M059J (cell line): ENCODE results near the gene MGMT. TPM values are rescaled to one million over a fixed set of nuclear protein-coding genes. Genes with fewer than 3 reads are reported as not detected.

Experiments used
- DNase-seq: peaks from one replicate; pipeline ENCODE4 v3.0.0-alpha.2; 2012; ENCODE audit warnings: low read depth
- total RNA-seq: library from RNA; depleted of rRNA; stranded (reverse); fragments of >200 nt; shearing (Covaris generic); gene quantifications from 2 replicates; pipeline ENCODE4 v1.2.3, GENCODE V29; 2014

MGMT gene
- total RNA-seq, 1 experiment from 2014 or later, result not detected

DNA sequence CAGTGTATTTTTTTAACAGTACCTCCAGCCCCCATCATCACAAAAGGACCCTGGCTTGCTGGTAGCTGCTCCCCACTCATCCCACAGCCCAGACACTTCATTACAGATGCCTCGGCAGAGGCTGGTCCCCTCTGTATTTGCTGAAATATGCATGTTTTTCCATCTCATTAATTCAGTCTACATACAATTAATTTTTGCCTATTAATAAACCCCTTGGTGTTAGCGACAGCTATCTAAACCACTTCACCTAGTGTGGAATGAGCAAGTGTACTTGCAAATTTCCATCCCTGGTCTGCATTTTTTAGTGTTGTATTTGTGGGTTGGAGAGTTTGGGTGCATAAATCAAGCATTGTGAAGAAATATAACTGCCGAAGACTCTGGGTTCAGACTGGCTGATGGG, 216.9 kb downstream of the MGMT start:
- no peak for DNase-seq

DNA sequence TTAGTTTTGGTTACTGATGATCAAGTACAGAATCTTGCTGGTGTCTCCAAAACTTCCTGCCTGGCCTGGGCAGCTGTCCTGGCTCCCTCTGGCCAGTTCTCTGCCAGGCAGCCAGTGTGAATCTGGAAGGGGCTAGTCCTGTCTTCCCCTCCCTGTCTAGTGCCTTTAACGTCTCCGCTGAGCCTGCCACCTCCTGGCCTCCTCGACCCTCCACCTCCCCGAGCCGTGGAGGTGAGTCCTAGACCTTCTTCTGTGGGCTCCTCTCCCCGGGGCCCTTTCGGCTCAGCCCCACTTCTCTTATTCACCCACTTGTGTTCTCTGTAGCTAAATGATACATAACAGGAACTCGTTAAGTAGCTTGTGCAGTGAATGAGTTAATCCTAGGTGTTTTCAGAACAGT, 218.2 kb downstream of the MGMT start:
- DNase-seq, result no peak

- DNase-seq, result no peak
Observed at GRCh38 chr10:129689671-129690071, 222.6 kb downstream of the MGMT start.

DNA sequence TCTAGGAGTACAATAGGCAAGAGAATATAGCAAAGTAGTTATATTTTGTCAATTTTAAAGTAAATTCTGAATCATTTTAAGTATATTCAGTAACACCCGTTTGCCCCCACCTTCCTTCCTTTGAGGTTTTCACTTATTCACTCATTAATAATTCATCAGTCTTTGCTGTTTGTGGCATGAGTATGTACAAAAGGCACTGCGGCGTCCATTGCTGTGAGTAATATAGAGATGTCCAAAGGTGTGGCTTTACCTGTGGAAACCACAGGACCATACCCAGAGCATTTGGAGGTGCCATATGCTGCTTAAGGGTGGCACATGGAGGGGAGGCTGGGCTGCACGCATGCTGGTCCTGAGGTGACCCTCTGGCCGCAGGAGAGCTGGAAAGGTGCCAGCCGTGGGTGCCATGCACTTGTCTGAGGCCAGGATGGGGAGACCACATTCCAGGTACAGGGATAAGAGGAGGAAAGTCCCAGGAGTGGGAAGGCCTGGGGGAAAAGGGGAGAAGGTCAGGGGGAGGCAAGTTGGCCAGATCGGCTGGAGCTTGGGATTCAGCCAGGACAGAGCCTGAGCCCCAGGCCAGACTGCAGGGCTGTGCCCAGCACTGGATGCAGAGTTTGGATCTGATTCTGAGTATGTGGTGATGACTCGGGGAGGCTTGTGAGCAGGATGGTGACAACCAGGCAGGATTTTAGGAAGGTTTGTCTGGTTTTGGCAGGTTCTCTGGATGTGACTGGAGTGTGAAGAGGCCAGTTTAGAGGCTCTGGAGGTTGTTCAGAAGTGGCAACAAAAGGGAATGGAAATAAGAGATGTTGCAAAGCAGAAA, 223.4 kb downstream of the MGMT start:
- DNase-seq, result no peak

DNA sequence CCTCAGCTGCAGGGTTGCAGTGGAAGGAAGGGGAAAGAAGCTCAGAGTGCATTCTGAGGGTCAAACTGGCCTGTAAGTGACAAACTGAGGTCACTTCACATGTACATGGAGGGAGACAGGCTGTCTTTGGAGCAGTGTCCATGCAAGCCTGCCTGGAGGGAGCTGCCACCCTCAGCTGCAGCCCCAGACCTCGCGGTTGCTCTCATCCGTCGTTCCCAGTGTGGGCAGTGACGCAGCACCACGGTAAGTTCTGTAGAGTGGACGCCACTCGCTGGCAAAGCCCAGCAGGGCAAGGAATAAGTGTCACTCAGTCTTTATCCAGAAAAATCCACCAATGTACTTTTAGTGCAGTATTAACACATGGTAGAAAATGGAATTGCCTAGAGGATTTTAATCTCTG, 225.7 kb downstream of the MGMT start:
- DNase-seq, result no peak

DNA sequence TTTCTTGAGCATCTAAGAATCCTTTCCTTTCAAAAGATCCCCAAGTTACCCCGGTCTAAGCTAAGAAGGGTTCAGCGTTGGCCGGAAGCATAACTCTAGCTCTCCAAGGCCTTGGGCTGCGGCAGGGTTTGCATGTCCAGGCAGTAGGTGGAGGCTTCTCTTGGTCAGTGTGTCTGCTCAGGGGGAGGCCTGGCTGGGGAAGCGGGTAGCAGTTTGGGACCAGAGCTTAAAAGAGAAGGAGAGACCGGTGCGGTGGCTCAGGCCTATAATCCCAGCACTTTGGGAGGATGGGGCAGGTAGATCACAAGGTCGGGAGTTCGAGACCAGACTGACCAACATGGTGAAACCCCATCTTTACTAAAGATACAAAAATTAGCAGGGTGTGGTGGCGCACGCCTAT, 226.3 kb downstream of the MGMT start:
- DNase-seq, result no peak

- DNase-seq, result no peak
Observed at GRCh38 chr10:129694184-129694583, 227.1 kb downstream of the MGMT start.

GRCh38 chr10:129694691-129695243, 227.7 kb downstream of the MGMT start:
- no peak for DNase-seq

GRCh38 chr10:129695671-129696070, 228.6 kb downstream of the MGMT start:
- DNase-seq, result no peak

DNA sequence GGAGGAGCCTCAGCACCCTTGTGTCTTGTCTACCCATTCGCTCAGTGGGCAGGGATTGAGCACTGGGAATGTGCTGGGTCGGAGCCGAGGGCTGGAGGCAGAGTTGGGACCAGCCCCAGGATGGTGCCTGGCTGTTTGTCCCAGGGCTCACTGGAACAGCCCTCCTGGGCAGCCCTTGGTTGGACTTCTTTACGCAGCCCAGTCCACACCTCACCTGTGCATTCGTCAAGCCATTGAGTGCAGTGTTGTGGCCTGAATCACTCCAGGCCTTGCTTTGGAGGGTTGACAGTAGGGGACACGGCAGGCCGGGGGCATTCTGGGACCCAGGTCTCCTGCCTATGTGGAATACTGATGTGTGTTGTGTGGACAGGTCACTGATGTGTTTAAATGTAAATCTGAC, 229.6 kb downstream of the MGMT start:
- DNase-seq, result no peak

DNA sequence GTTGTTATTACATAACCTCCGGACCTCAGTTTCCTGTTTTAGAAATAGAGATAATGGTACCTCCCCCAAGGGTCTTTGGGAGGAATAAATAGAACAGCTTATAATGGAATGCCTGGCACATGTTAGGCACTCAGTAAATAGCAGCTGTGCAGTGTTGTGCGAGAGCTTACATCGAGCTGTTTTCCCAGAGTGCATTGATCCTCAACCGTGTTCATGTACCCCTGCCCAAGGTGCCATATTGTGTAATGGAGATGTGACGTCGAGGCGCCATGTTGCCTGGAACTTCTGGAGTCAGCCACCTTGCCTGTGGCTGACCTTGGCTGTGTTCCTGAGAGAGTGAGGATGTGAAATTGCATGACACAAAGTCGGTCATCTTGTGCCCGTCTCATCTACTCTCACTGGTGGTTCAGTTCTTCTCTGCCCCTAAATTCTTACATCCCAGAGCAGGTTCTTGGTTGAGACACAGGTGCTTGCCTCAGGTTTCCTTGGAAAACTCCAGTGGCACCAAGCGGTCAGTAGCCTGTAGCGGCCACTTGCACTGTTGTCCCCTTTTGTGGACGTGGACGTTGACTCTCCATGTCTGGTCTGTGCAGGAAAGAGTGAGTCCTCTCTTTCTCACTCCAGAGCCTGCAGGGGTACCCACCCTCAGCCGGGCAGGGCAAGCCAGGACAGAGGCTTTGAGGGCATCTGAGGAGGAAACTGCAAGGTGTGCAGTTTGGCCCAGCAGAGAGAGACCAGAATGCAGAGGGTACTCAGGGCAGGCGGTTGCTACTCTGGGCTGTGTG, 230.6 kb downstream of the MGMT start:
- no peak for DNase-seq

DNA sequence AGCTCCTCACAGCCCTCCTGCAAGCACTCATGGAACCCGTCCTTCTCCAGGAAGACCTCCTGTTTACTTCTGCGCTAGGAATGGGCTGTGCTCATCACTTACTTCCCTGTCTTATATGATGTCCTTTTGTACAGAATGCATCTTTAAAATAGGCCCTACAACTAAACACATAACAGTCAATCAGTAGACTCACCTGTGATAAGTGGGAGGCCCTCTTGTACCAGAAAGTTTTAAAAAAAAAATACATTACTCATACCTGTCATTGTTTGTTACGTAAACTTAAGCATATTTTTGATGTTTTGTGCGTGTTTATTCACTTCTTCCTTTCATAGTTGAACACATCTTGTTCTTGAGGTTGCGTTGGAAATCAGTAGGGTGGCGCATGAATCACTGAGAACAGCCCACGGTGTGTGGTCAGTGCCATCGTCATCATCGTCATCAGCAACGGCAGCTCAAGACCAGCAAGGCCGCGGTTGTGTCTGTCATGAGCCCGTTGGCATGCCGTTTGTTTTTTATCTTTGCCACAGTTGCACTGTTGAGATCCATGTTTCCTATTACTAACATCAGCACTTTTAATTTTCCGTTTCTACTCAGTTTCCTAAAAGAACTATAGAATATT, 232.8 kb downstream of the MGMT start:
- DNase-seq, result no peak

GRCh38 chr10:129702605-129703004, 235.6 kb downstream of the MGMT start:
- DNase-seq, result no peak

DNA sequence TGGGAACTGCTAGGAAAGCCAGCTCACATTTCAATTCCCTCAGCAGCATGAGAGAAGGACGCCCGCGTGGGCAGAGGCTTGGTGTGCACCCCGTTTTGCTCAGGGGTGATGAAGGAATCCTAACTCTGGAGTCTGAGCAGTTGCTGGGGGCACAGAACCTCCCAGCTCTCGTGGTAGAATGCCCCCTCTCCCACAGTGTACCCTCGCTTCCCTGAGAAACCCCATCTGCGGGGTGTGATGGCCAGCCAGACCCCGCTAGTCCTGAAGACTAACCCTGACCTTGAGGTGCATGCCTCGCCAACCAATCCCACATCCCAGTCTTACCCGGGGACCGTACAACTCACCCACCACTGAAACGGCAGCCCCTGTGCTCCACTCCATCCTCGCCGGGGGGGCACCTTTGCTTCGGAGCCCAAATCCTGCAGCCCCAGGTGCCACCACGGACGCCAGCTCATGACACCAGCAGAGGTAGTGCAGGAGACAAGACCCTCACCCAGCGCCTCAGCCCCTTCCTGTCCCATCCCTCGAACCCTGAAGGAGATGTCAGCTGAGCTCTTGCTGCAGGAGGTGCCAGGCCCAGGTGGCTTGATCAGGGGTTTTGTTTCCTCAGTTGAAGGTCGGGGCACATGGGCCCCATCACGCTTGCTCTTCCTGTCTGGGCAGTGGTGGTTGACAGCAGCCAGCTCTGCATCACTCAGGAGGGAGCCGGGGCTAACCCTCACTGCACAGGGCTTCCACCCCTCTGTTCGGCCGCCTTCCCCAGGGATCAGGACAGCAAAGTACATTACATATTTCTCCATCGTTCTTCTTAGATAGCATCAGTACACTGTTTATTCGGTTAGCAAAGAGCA, 236.5 kb downstream of the MGMT start:
- no peak for DNase-seq

GRCh38 chr10:129704225-129704624, 237.2 kb downstream of the MGMT start:
- DNase-seq, result no peak

DNA sequence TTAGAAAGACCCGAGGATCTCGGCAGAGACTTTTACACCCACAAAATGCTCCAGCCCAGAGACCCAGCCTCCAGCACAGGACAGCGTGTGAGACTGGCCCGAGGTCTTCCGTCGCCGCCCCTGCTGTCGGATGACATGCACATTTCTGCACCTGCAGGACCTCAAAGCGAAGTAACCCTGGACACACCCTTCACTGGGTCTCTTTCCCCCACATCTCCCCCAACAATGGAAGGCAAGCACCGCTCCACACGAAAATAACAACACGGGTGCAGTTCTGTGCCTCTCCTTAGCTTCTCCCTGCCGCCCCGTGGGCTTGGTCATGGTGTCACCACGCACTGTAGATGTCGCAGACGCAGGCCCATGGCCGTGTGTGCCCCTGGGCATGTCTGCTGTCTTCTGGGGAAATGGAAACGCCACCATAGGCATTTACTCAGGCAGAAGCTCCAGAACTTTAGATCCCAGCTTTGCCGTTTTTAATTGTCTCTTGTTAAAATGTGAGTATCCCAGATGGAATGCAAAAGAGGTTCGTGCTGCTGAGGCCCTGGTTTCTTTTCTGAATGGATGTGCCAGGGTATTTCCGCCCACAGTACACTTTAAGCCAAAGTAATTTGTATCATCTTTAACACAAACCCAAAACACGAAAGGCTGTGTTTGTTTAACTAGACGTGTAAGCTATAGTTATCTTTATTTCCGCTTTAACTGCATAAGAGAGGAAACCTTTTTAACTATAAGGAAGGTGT, 237.9 kb downstream of the MGMT start:
- no peak for DNase-seq

DNA sequence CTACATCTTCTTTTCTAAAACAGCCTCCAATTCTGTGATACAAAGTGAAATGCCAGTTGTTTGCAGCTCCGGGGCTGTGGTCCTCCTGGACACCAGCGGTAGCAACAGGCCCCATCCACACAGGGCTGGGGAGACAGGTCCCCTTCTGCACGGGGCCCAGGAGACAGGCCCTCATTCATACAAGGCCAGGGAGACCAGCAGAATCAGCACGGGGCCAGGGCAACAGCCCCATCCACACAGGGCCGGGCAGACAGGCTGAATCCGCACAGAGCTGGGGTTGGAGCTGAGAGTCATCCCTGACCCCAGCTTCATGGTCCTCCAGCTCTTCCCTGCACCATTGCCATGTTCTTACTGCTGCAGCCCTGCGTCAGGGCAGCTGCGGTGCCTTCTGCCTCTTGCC, 238.6 kb downstream of the MGMT start:
- DNase-seq, result no peak

- no peak for DNase-seq
Observed at GRCh38 chr10:129706081-129706480, 239.0 kb downstream of the MGMT start.

- no peak for DNase-seq
Observed at GRCh38 chr10:129706523-129706922, 239.5 kb downstream of the MGMT start.
